Activated CD8-positive, alpha-beta memory T cell treated with anti-CD3 and anti-CD28 coated beads, Interleukin-2, amount 10 ng/mL, durations not matched to agents 7 days and 5 days (primary cell): Measurements from ENCODE around the gene GHRHR. TPM values are rescaled to one million over a fixed set of nuclear protein-coding genes. Genes with fewer than 3 reads are reported as not detected.

Experiments
- ATAC-seq: fragments of 150-1000 bp; cut with Tn5 transposase; one replicate; pipeline ENCODE4 v1.10.0; 2021; ENCODE audit warnings: moderate library complexity
- CTCF ChIA-PET: fragments of 350-600 bp; sonication (Branson Sonifier 250); formaldehyde crosslinking; loops from one replicate; lab custom pipeline; 2021; ENCODE audit warnings: antibody characterized with exemption; lab: Charles Lee
- DNase-seq: peaks from one replicate; pipeline ENCODE4 v3.0.0-alpha.2; 2020
- H3K27ac Mint-ChIP-seq: one replicate; pipeline ENCODE4 v1.8.0; 2021; ENCODE audit warnings: mild to moderate bottlenecking, mixed read lengths
- H3K27me3 Mint-ChIP-seq: one replicate; pipeline ENCODE4 v1.8.0; 2021; ENCODE audit warnings: mixed read lengths
- H3K36me3 Mint-ChIP-seq: one replicate; pipeline ENCODE4 v1.8.0; 2021; ENCODE audit warnings: mild to moderate bottlenecking, mixed read lengths
- H3K4me1 Mint-ChIP-seq: one replicate; pipeline ENCODE4 v1.8.0; 2021; ENCODE audit warnings: mixed read lengths
- H3K4me3 Mint-ChIP-seq: one replicate; pipeline ENCODE4 v1.8.0; 2021; ENCODE audit warnings: mild to moderate bottlenecking, moderate library complexity, mixed read lengths
- H3K9me3 Mint-ChIP-seq: one replicate; pipeline ENCODE4 v1.8.0; 2022; ENCODE audit warnings: low read depth, mixed read lengths
- total RNA-seq, 2 experiments: library from RNA; stranded (reverse); gene quantifications; one replicate each; pipeline ENCODE4 v1.2.3, GENCODE V29; 2021

GHRHR gene
- total RNA-seq, 2 experiments from 2014 or later: not detected

DNA sequence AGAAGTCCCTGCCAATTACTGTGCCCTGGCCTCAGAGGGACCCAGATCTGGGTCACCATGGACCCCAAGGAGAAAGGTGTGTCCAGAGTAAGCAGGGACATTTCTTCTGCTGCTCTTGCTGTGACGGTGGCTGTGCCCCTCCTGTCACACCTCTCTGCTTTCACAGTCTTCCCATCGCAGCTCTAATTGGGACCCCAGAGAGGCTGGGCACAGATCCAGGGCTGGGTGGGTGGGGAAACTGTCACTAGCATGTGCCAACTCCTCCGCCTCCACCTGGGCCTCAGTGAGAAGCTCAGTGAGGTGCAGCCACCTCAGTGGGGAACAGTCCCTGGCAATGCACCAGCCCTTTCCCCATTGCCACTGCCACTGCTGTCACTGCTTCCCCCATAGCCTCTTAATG is 51.1 kb downstream of the GHRHR start:
- no peak for ATAC-seq
- Mint-ChIP-seq H3K27ac (no peak overlapping the region), H3K4me3 (no peak overlapping the region), H3K4me1 (peaks cover 12% of the 10 kb centered on the region), H3K36me3 (peaks cover 1% of the 10 kb centered on the region), H3K9me3 (no peaks in the 10 kb centered on the region), H3K27me3 (peaks cover 16% of the 10 kb centered on the region)
- CTCF ChIA-PET: no interaction called here
- no peak for DNase-seq

DNA sequence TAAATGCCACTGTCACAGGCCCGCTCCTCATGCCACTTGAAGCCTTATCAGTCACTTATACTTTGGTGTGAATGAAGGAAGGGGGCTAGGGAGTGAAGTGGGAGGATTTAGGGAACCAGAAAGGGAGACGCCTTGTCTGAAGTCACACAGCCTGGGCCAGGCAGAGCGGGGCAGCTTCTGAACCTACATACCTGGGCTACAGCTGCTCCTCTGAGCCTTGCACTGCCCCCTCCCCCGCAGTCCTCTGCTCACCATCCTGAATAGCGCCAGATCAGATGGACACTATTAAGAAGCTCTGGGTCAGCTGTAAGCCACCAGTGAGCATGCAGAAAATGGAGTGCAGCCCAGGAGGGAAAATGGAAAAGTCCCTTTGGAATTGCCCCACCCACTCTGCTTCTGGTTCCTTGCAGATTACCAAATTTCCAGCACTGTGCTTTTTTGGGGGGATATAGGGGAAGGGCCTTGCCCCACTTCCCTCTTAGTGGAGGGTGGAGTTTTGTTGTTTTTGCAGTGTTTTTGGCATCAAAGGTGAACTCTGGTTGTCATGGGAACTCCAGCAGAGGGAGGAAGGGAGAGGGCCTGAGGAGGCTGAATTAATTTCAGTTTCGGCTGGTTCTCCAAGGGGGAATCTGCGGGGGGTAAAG is 53.4 kb downstream of the GHRHR start:
- Mint-ChIP-seq H3K27me3 (peaks cover 4% of the 10 kb centered on the region), H3K4me3 (no peak overlapping the region), H3K27ac (no peak overlapping the region), H3K36me3 (no peaks in the 10 kb centered on the region), H3K4me1 (peaks cover 19% of the 10 kb centered on the region), H3K9me3 (no peaks in the 10 kb centered on the region)
- CTCF ChIA-PET: no interaction called here
- DNase-seq (no peak), ATAC-seq (no peak)

DNA sequence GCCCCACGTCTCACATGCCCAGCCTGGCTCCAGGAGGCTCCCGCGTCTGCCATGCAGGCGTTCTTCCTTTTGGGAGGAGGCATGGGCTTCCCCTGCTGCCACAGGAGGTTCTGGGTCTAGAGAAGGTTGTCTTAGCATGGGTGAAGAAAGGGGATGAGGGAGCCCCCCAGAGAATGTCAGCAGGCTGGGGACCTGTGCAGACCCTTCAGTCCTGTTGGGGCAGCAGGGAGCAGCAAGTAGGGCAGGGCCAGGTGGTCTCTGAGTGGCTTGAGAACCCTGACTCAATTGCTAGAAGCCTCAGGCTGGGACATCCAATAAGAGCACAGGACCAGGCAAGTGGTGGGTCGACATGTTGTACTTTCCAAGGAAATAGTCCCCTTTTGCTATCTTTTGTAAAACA is 54.0 kb downstream of the GHRHR start:
- Mint-ChIP-seq H3K4me1 (peaks cover 19% of the 10 kb centered on the region), H3K27me3 (peaks cover 4% of the 10 kb centered on the region)
- DNase-seq: no peak

DNA sequence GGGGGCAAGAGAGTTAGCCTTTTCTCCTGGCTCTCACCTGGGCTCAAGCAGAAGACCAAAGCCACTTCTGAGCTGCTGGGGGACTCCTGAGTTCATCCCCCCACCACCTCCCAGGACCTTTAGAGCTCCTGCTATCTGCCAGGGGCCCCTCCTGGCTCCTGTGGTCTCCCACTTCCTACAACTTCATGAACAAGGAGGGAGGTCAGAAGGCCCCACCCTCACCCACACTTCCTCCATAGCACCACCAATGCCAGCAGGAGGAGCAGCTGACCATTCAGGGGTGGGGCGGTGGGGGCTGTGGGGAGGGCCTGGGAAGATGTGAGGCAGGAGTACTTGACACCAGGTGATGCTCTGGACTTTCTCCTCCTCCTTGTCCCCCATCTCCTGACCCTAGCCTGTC is 55.8 kb downstream of the GHRHR start:
- ATAC-seq: peak; percentile 59
- Mint-ChIP-seq H3K9me3 (peaks cover 2% of the 10 kb centered on the region), H3K27me3 (no peaks in the 10 kb centered on the region), H3K4me1 (peaks cover 33% of the 10 kb centered on the region), H3K4me3 (no peak overlapping the region), H3K36me3 (peaks cover 2% of the 10 kb centered on the region), H3K27ac (peak overlapping the region; percentile 2)
- DNase-seq: peak; percentile 44
- CTCF ChIA-PET: no interaction called here

More for the DNA sequence above, 54.0 kb downstream of the GHRHR start:
- Mint-ChIP-seq H3K4me3 (no peak overlapping the region), H3K36me3 (no peaks in the 10 kb centered on the region), H3K9me3 (no peaks in the 10 kb centered on the region), H3K27ac (no peak overlapping the region)
- ATAC-seq: no peak
- CTCF ChIA-PET: no interaction called here

DNA sequence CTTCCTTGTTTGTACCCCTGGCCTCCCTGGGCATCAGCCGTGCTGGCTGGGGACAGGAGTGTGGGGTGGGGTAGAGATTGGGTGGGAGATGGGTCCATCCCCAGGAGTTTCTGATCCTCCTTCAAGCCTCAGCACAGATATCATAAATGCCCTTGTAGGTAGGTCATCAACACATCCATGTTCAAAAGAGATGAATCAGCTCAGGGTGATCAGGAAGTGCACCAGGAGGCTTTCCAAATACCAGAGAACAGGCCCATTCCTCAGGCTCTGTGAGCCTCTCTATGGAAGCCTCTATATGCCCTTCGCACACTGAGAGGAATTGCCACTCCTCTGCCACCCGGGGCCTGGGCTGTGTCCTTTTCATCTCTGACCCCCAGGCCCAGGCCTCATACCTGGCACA is 56.4 kb downstream of the GHRHR start:
- Mint-ChIP-seq H3K9me3 (peaks cover 2% of the 10 kb centered on the region), H3K36me3 (peaks cover 2% of the 10 kb centered on the region), H3K27ac (no peak overlapping the region), H3K4me1 (peaks cover 38% of the 10 kb centered on the region), H3K27me3 (no peaks in the 10 kb centered on the region), H3K4me3 (no peak overlapping the region)
- ATAC-seq (no peak), DNase-seq (no peak)
- CTCF ChIA-PET: no interaction called here

DNA sequence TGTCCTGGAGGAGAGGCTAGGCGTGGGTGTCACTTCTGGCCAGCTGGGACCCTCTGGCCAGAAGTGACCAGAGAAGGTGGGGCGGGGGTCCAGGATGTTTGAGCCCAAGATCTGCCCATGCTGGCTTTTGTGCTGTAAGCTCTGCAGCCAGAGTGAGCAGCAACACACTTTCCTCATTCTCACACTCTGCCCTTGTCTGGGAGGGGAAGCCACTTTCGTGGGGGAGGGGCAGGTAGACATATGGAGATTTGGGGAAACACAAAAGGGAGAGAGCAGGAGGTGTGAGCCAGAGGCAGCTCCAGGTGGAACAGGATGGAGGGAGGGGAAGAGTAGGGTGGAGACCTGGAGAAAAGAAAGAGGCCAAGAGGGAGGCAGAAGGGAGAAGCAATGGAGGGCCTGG is 56.9 kb downstream of the GHRHR start:
- peaks cover 2% of the 10 kb centered on the region for H3K9me3 Mint-ChIP-seq
- H3K4me3 Mint-ChIP-seq: no peak overlapping the region
- DNase-seq (no peak), ATAC-seq (no peak)
- H3K27me3 Mint-ChIP-seq: no peaks in the 10 kb centered on the region
- peaks cover 2% of the 10 kb centered on the region for H3K36me3 Mint-ChIP-seq
- CTCF ChIA-PET: interaction anchor here (1.0 kb wide), 2 partner anchors 8 to 102 kb away, joined by 3 read pairs; no protein-coding TSS in a partner anchor
- no peak overlapping the region for H3K27ac Mint-ChIP-seq
- H3K4me1 Mint-ChIP-seq: peaks cover 38% of the 10 kb centered on the region

DNA sequence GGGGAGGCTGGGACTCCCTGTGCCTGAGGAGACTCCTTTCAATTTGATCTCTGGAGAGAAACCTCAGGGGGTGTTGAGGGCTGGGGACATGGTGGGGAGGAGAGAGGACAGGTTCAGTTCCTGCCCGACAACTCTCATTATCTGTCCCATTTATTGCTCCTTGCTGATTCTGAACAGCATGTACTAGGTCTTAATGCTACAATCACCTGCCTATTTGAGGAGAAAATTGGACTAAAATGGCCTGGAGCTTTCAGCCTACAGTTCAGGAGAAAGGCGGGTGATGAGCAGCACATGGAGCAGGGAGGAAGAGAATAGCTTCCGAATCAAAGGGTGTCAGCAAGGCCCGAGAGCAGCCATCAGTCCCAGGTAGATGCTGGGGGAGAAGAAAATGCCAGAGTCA is 58.4 kb downstream of the GHRHR start:
- ATAC-seq (no peak), DNase-seq (no peak)
- no peak overlapping the region for H3K27ac Mint-ChIP-seq
- H3K27me3 Mint-ChIP-seq: no peaks in the 10 kb centered on the region
- peaks cover 2% of the 10 kb centered on the region for H3K36me3 Mint-ChIP-seq
- peaks cover 38% of the 10 kb centered on the region for H3K4me1 Mint-ChIP-seq
- CTCF ChIA-PET: no interaction called here
- H3K9me3 Mint-ChIP-seq: peaks cover 2% of the 10 kb centered on the region
- no peak overlapping the region for H3K4me3 Mint-ChIP-seq

DNA sequence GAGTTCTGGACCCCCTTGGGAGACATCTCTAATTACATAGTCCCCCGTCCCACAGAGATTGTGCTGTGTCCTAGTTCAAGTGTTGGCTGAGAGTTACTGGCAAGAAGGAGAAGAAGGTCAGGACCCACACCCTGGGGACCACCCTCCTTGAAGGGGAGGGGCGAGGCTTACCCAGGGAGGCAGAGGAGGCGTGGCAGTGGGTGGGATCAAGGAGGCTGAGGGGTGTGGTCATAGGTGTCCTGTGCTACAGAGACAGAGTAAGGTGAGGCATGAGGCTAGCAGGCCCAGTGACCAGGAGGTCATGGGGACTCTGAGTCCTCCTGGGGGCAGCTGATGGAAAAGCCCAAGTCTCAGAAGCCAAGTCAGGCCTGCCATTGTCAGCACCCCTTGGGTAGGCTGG is 59.0 kb downstream of the GHRHR start:
- CTCF ChIA-PET: interaction anchor here (1.2 kb wide), 1 partner anchor 39 kb away, joined by 4 read pairs; no protein-coding TSS in a partner anchor
- no peaks in the 10 kb centered on the region for H3K27me3 Mint-ChIP-seq
- peaks cover 2% of the 10 kb centered on the region for H3K36me3 Mint-ChIP-seq
- no peak for DNase-seq
- H3K27ac Mint-ChIP-seq: no peak overlapping the region
- no peak overlapping the region for H3K4me3 Mint-ChIP-seq
- no peak for ATAC-seq
- peaks cover 38% of the 10 kb centered on the region for H3K4me1 Mint-ChIP-seq
- peaks cover 2% of the 10 kb centered on the region for H3K9me3 Mint-ChIP-seq

DNA sequence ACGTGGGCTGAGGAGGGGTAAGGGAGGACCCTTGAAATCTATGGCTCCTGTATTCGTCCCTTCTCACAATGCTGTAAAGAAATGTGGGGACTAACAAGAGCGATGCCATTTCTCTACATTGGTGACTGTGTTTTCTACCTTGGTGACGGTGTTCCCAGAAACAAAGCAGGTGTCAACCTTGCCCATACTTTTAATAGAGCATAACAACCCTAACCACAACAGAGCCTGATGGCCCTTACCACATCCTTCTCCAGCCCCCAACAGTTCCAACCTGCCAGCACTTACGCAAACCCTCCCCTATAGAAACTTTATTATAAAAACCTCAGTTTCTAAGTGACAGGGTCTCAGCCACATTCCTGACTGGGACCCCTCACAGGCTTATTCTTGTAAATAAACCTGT is 60.1 kb downstream of the GHRHR start:
- DNase-seq (peak; percentile 42), ATAC-seq (no peak)
- CTCF ChIA-PET: interaction anchor here (1.2 kb wide), 1 partner anchor 40 kb away, joined by 4 read pairs; no protein-coding TSS in a partner anchor
- peaks cover 35% of the 10 kb centered on the region for H3K4me1 Mint-ChIP-seq
- peaks cover 2% of the 10 kb centered on the region for H3K36me3 Mint-ChIP-seq
- no peaks in the 10 kb centered on the region for H3K27me3 Mint-ChIP-seq
- no peak overlapping the region for H3K4me3 Mint-ChIP-seq
- H3K27ac Mint-ChIP-seq: peak overlapping the region; percentile 50
- H3K9me3 Mint-ChIP-seq: peaks cover 2% of the 10 kb centered on the region

DNA sequence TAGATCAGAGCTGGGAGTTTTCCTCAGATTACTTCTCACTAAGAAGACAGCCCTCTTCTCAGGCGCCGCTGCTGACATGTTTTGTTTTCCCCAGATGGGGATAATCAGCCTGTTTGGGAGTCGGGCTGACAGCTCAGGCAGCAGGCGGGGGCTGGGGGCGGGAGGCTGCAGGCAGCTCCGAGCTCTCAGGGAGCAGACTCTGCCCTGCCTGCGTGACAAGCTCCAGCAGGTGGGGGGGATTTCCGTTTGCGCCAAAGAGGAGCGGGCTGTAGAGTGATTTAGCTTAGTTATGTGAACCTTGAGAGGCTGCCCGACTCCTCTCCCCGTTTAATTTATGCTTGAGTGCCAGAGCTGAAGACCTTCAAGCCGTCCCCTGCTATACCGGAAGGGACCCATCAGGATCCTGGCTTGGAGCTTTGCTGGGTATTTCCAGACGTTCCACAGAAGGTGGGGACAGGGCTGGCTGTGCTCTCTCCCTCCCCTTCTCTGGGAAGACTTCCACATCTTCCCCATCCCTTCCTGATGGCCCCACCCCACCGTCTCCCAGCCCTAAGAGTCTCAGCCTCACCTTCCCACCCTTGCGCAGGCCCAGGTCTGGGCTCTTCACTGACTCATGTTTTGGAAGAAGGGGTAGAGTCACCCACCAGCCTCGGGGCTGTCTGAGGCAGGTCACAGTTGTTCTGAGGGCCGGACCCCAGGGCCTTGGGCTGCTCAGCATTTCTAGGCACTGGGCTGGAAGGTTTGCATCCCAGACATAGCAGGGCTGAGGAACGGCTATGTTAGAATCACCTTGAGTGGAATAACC is 63.6 kb downstream of the GHRHR start:
- H3K27me3 Mint-ChIP-seq: no peaks in the 10 kb centered on the region
- CTCF ChIA-PET: interaction anchor here (1.1 to 1.5 kb wide), 2 partner anchors 95 to 107 kb away, joined by 3 to 5 read pairs; no protein-coding TSS in a partner anchor
- H3K4me1 Mint-ChIP-seq: peaks cover 19% of the 10 kb centered on the region
- no peak for ATAC-seq
- no peak overlapping the region for H3K4me3 Mint-ChIP-seq
- H3K27ac Mint-ChIP-seq: no peak overlapping the region
- peaks cover 2% of the 10 kb centered on the region for H3K36me3 Mint-ChIP-seq
- DNase-seq: no peak
- peaks cover 2% of the 10 kb centered on the region for H3K9me3 Mint-ChIP-seq

DNA sequence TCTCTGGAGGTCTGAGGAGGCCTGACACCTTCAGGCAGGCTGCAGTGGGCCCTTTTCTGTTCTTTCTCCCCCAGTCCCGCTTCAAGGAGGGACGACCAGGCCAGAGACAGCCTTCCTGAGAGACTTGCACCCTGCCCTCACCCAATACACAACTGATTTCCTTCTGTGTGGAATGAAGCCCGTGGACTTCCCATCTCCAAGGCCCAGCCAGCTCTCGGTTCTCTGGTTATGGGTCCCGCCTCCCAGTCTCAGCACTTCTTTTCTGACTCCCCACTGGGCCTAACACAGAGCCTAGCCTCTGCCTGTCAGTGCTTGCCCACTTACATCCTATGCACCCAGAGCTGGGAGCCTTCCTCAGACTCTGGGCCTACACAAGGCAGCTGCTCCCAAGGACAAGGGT is 64.3 kb downstream of the GHRHR start:
- Mint-ChIP-seq H3K4me1 (peaks cover 19% of the 10 kb centered on the region), H3K27me3 (no peaks in the 10 kb centered on the region), H3K36me3 (peaks cover 2% of the 10 kb centered on the region), H3K4me3 (no peak overlapping the region), H3K9me3 (peaks cover 2% of the 10 kb centered on the region), H3K27ac (no peak overlapping the region)
- no peak for DNase-seq
- CTCF ChIA-PET: interaction anchor here (1.5 kb wide), 1 partner anchor 95 kb away, joined by 5 read pairs; no protein-coding TSS in a partner anchor
- ATAC-seq: no peak

DNA sequence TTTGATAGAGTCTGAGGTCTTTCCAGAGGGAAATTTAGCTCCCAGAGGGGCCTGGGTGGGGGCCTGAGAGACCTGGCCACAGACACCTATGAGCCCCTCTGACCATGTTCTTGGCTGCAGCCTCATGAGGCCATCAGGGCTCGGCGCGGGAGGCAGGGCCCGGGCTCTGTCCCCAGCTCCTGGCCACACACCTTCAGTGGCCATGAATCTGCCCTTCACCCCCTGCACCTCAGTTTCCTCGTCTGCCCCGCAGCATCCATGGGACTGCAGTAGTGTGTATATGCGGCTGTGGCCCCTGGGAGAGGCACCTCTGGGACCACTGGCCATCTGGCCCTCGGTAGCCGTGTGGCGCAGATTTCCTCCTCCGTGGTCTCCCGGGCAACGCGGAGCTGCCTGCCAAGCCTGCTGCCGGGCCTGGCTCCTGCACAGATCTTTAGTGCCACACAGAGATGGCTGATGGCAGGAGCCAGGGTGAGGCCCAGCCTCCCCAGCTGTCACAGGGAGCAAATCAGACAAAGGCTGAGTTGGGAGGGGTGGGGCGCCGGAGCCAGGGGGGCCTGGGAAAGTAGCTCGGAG is 64.8 kb downstream of the GHRHR start:
- H3K36me3 Mint-ChIP-seq: peaks cover 2% of the 10 kb centered on the region
- H3K27ac Mint-ChIP-seq: no peak overlapping the region
- ATAC-seq: no peak
- no peaks in the 10 kb centered on the region for H3K27me3 Mint-ChIP-seq
- H3K4me1 Mint-ChIP-seq: peaks cover 15% of the 10 kb centered on the region
- no peak for DNase-seq
- H3K4me3 Mint-ChIP-seq: no peak overlapping the region
- CTCF ChIA-PET: interaction anchor here (1.5 kb wide), 1 partner anchor 94 kb away, joined by 5 read pairs; no protein-coding TSS in a partner anchor
- peaks cover 2% of the 10 kb centered on the region for H3K9me3 Mint-ChIP-seq
